GM23338 (cell line): ENCODE measurements around the gene FYCO1. TPM values are rescaled to one million over a fixed set of nuclear protein-coding genes. Genes with fewer than 3 reads are reported as not detected.

Source experiments
- ATAC-seq: fragments of 200-7000 bp; cut with Tn5 transposase; 3 replicates; pipeline ENCODE4 v1.9.1; 2020
- DNase-seq: peaks from one replicate; pipeline ENCODE4 v3.0.0-alpha.2; 2015; ENCODE audit warnings: low spot score
- H2AFZ ChIP-seq: fragments of 200-600 bp; sonication (generic); 2 replicates; pipeline ENCODE4 v1.8.0; 2016; ENCODE audit warnings: antibody characterized with exemption, mild to moderate bottlenecking, moderate library complexity
- H3F3A ChIP-seq: fragments of 200-600 bp; sonication (generic); replicated peaks from 2 replicates; pipeline ENCODE4 v1.8.0; 2017; ENCODE audit warnings: antibody characterized with exemption, mixed run types, low read depth
- H3K27ac ChIP-seq: fragments of 200-600 bp; sonication (generic); 2 replicates; pipeline ENCODE4 v1.6.1; 2016; ENCODE audit warnings: low read depth
- H3K27me3 ChIP-seq: fragments of 200-600 bp; sonication (generic); 2 replicates; pipeline ENCODE4 v1.8.0; 2016; ENCODE audit warnings: mild to moderate bottlenecking, mixed run types, moderate library complexity; ENCODE audit not compliant: insufficient read depth
- H3K36me3 ChIP-seq: fragments of 200-600 bp; sonication (generic); 2 replicates; pipeline ENCODE4 v1.8.0; 2016; ENCODE audit warnings: mild to moderate bottlenecking; ENCODE audit not compliant: insufficient read depth
- H3K4me1 ChIP-seq: fragments of 200-600 bp; sonication (generic); 2 replicates; pipeline ENCODE4 v1.8.0; 2016; ENCODE audit warnings: mild to moderate bottlenecking, moderate library complexity; ENCODE audit not compliant: insufficient read depth
- H3K4me2 ChIP-seq: fragments of 200-600 bp; sonication (generic); 2 replicates; pipeline ENCODE4 v1.7.1; 2017; ENCODE audit warnings: mixed run types
- H3K4me3 ChIP-seq: fragments of 200-600 bp; sonication (generic); 2 replicates; pipeline ENCODE4 v1.6.1; 2016; ENCODE audit warnings: mixed run types
- H3K79me2 ChIP-seq: fragments of 200-600 bp; sonication (generic); replicated peaks from 2 replicates; pipeline ENCODE4 v1.8.0; 2017; ENCODE audit warnings: mild to moderate bottlenecking; ENCODE audit not compliant: insufficient read depth
- H3K9me2 ChIP-seq: fragments of 200-600 bp; sonication (generic); 2 replicates; pipeline ENCODE4 v1.8.0; 2017; ENCODE audit not compliant: insufficient read depth
- H4K20me1 ChIP-seq: fragments of 200-600 bp; sonication (generic); replicated peaks from 2 replicates; pipeline ENCODE4 v1.8.0; 2017; ENCODE audit warnings: mild to moderate bottlenecking; ENCODE audit not compliant: insufficient read depth
- H3K27ac Mint-ChIP-seq: 2 replicates; pipeline ENCODE4 v1.8.0; 2020; ENCODE audit warnings: inconsistent platforms, mild to moderate bottlenecking, moderate library complexity, mixed read lengths
- H3K27me3 Mint-ChIP-seq: 3 replicates; pipeline ENCODE4 v1.8.0; 2022; ENCODE audit warnings: low read depth, mild to moderate bottlenecking, moderate library complexity, mixed read lengths, inconsistent platforms; ENCODE audit not compliant: insufficient read depth, poor library complexity
- H3K36me3 Mint-ChIP-seq: 3 replicates; pipeline ENCODE4 v1.8.0; 2021; ENCODE audit warnings: low read depth, mild to moderate bottlenecking, inconsistent platforms, moderate library complexity, mixed read lengths
- H3K4me1 Mint-ChIP-seq: 3 replicates; pipeline ENCODE4 v1.8.0; 2020; ENCODE audit warnings: mild to moderate bottlenecking, inconsistent platforms, mixed read lengths
- H3K4me3 Mint-ChIP-seq: 3 replicates; pipeline ENCODE4 v1.8.0; 2021; ENCODE audit warnings: moderate library complexity, mild to moderate bottlenecking, inconsistent platforms, mixed read lengths
- H3K9me3 Mint-ChIP-seq: 3 replicates; pipeline ENCODE4 v1.8.0; 2020; ENCODE audit warnings: moderate library complexity, mild to moderate bottlenecking, inconsistent platforms, mixed read lengths
- CREB1 ChIP-seq: fragments of 250-450 bp; sonication (Bioruptor Pico); IDR thresholded peaks from 2 replicates; pipeline ENCODE4 v1.5.0; 2020; ENCODE audit warnings: low read depth, mild to moderate bottlenecking, moderate library complexity
- ETS1 ChIP-seq: IDR thresholded peaks from 2 replicates; pipeline ENCODE4 v1.6.1; 2016; ENCODE audit warnings: antibody characterized with exemption
- EZH2phosphoT487 ChIP-seq: fragments of 200-600 bp; sonication (generic); IDR thresholded peaks from one replicate; pipeline ENCODE4 v1.8.1; 2018; ENCODE audit warnings: antibody characterized with exemption; ENCODE audit not compliant: unreplicated experiment
- JUNB ChIP-seq: IDR thresholded peaks from one replicate; pipeline ENCODE4 v1.6.1; 2016; ENCODE audit warnings: antibody characterized with exemption; ENCODE audit not compliant: unreplicated experiment
- NANOG ChIP-seq: IDR thresholded peaks from 2 replicates; pipeline ENCODE4 v1.6.1; 2016; ENCODE audit warnings: antibody characterized with exemption, borderline replicate concordance
- POLR2AphosphoS5 ChIP-seq: IDR thresholded peaks from 2 replicates; pipeline ENCODE4 v1.6.1; 2016; ENCODE audit warnings: antibody characterized with exemption, low read depth
- STAT1 ChIP-seq: IDR thresholded peaks from one replicate; pipeline ENCODE4 v1.6.1; 2016; ENCODE audit warnings: antibody characterized with exemption; ENCODE audit not compliant: unreplicated experiment
- ZNF114 ChIP-seq: fragments of 250-450 bp; sonication (Bioruptor Pico); IDR thresholded peaks from 2 replicates; pipeline ENCODE4 v1.5.0; 2020; ENCODE audit warnings: mild to moderate bottlenecking, moderate library complexity
- ZNF331 ChIP-seq: fragments of 250-450 bp; sonication (Bioruptor Pico); IDR thresholded peaks from 2 replicates; pipeline ENCODE4 v1.5.0; 2020; ENCODE audit warnings: low read depth, mild to moderate bottlenecking, moderate library complexity
- polyA plus RNA-seq: library from polyadenylated mRNA; unstranded; fragments of >200 nt; fragmentation: Nextera tagmentation; extraction: Ambion mirVana; gene quantifications from 2 replicates; pipeline ENCODE4 v1.2.1, GENCODE V29; 2016
- total RNA-seq: library from RNA; depleted of rRNA; stranded (reverse); fragments of >200 nt; shearing (Covaris generic); gene quantifications from 2 replicates; pipeline ENCODE4 v1.2.3, GENCODE V29; 2014
- TF ChIP-seq, protein P1 (sequence below), 2 experiments: fragments of 200-600 bp in 1 of 2; sonication (generic) in 1 of 2; conservative IDR thresholded peaks; 2 replicates each; pipeline versions ENCODE4 v1.5.1 to v1.6.1; 2016 to 2017; ENCODE audit warnings: antibody characterized with exemption in 2 of 2, low read depth in 2 of 2, mild to moderate bottlenecking in 2 of 2, moderate library complexity in 1 of 2

The FYCO1 gene
- total and polyA plus RNA-seq, 2 experiments from 2014 or later, result 4.5 to 17.2 TPM

DNA sequence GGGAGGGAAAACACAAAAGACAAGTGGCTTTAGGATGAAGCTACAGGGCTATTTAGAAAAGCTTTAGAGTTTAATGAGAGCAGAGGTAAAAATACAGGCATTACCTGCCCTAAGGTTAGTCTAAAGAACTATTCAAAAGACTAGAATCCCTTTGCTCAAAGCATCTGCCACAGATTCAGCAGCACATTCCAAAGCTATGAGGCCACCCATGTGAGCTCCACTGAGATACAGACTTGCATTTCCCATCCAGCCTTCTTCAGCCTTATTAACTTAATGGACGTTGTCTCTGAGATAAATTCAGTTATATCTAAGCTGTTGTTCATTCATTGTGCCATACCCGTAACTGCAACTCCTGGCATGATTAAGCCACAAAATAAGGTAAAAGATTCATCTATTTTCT lies 26.9 kb downstream of the FYCO1 start:
- peaks cover 13% of the 10 kb centered on the region; the same call in 1 of the 2 replicates for H3K36me3 ChIP-seq
- H3K27me3 ChIP-seq, result no peaks in the 10 kb centered on the region
- H2AFZ ChIP-seq, result no peak overlapping the region
- no peak overlapping the region for H3K27ac ChIP-seq
- Mint-ChIP-seq H3K27me3 (peaks cover 2% of the 10 kb centered on the region), H3K4me1 (no peaks in the 10 kb centered on the region; the same call in 2 of the 3 replicates), H3K36me3 (peaks cover 42% of the 10 kb centered on the region), H3K4me3 (no peak overlapping the region), H3K9me3 (no peaks in the 10 kb centered on the region), H3K27ac (no peak overlapping the region)
- DNase-seq (no peak), ATAC-seq (no peak)
- no peaks in the 10 kb centered on the region for H3K79me2 ChIP-seq
- H4K20me1 ChIP-seq, result no peaks in the 10 kb centered on the region; the same call in 1 of the 2 replicates
- no peaks in the 10 kb centered on the region for H3F3A ChIP-seq
- H3K9me2 ChIP-seq, result no peaks in the 10 kb centered on the region
- TF ChIP-seq ZNF331 (CRISPR knock-in tag) (no peak), STAT1 (no peak), ETS1 (no peak), NANOG (no peak), EZH2phosphoT487 (no peak), POLR2AphosphoS5 (no peak), JUNB (no peak)
- no peak overlapping the region for H3K4me3 ChIP-seq
- H3K4me2 ChIP-seq, result no peak overlapping the region
- no peaks in the 10 kb centered on the region for H3K4me1 ChIP-seq

DNA sequence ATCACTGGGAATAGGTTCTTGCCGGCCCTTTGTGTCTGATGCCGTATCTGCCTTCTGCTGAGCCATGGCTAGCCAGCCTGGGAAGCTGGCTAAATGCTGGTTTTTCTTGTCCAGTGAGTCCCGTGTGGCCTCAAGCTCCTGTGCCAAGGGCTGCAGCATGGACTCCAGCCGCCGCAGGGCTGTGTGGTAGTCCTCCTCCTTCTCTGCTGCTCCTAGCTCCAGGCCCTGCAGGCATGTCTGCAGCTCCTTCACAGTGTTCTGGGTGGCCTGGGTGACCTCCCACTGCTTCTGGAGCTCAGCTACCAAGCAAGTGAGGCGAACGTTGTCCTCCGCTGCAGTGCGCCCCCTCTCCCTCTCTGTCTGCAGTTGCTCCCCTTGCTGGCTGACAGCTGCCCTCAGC lies 27.5 kb downstream of the FYCO1 start:
- peaks cover 48% of the 10 kb centered on the region for H3K36me3 Mint-ChIP-seq
- Histone ChIP-seq H3K27ac (no peak overlapping the region), H3K36me3 (peaks cover 19% of the 10 kb centered on the region; the same call in 1 of the 2 replicates), H3F3A (no peaks in the 10 kb centered on the region), H3K9me2 (no peaks in the 10 kb centered on the region), H3K4me1 (no peaks in the 10 kb centered on the region), H2AFZ (no peak overlapping the region), H3K4me3 (no peak overlapping the region), H3K79me2 (no peaks in the 10 kb centered on the region), H3K27me3 (no peaks in the 10 kb centered on the region), H3K4me2 (no peak overlapping the region), H4K20me1 (no peaks in the 10 kb centered on the region; the same call in 1 of the 2 replicates)
- H3K4me1 Mint-ChIP-seq, result no peaks in the 10 kb centered on the region; the same call in 2 of the 3 replicates
- H3K9me3 Mint-ChIP-seq, result no peaks in the 10 kb centered on the region
- no peak for DNase-seq
- TF ChIP-seq, protein P1, sequence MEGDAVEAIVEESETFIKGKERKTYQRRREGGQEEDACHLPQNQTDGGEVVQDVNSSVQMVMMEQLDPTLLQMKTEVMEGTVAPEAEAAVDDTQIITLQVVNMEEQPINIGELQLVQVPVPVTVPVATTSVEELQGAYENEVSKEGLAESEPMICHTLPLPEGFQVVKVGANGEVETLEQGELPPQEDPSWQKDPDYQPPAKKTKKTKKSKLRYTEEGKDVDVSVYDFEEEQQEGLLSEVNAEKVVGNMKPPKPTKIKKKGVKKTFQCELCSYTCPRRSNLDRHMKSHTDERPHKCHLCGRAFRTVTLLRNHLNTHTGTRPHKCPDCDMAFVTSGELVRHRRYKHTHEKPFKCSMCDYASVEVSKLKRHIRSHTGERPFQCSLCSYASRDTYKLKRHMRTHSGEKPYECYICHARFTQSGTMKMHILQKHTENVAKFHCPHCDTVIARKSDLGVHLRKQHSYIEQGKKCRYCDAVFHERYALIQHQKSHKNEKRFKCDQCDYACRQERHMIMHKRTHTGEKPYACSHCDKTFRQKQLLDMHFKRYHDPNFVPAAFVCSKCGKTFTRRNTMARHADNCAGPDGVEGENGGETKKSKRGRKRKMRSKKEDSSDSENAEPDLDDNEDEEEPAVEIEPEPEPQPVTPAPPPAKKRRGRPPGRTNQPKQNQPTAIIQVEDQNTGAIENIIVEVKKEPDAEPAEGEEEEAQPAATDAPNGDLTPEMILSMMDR (conservative IDR thresholded peaks at IDR 0.05; ENCODE audit: low read depth in 2 of 2), result 0 out of 4 replicates have a peak, but pooled peaks of 1 of the 2 experiments have one; percentile 9
- no peak for TF ChIP-seq EZH2phosphoT487
- no peak overlapping the region for H3K4me3 Mint-ChIP-seq
- no peak overlapping the region; the same call in 1 of the 2 replicates for H3K27ac Mint-ChIP-seq
- ATAC-seq, result no peak
- H3K27me3 Mint-ChIP-seq, result peaks cover 2% of the 10 kb centered on the region

- peaks cover 52% of the 10 kb centered on the region for H3K36me3 Mint-ChIP-seq
- no peaks in the 10 kb centered on the region for H3K9me3 Mint-ChIP-seq
- DNase-seq, result no peak
- H3K4me1 Mint-ChIP-seq, result no peaks in the 10 kb centered on the region; the same call in 2 of the 3 replicates
- peaks cover 2% of the 10 kb centered on the region for H3K27me3 Mint-ChIP-seq
- Histone ChIP-seq H3K27ac (no peak overlapping the region), H3K4me3 (no peak overlapping the region), H3K9me2 (no peaks in the 10 kb centered on the region), H3K27me3 (no peaks in the 10 kb centered on the region), H4K20me1 (no peaks in the 10 kb centered on the region; the same call in 1 of the 2 replicates), H2AFZ (no peak overlapping the region), H3F3A (no peaks in the 10 kb centered on the region), H3K79me2 (no peaks in the 10 kb centered on the region), H3K4me1 (no peaks in the 10 kb centered on the region), H3K36me3 (peaks cover 22% of the 10 kb centered on the region; the same call in 1 of the 2 replicates), H3K4me2 (no peak overlapping the region)
- no peak for ATAC-seq
- no peak overlapping the region for H3K4me3 Mint-ChIP-seq
- H3K27ac Mint-ChIP-seq, result no peak overlapping the region
- TF ChIP-seq JUNB, result no peak
- TF ChIP-seq ETS1, result no peak
- no peak for TF ChIP-seq NANOG
- no peak for TF ChIP-seq EZH2phosphoT487
- no peak for TF ChIP-seq CREB1 (CRISPR knock-in tag)
- no peak for TF ChIP-seq POLR2AphosphoS5
- TF ChIP-seq, protein P1 (conservative IDR thresholded peaks at IDR 0.05; ENCODE audit: low read depth in 2 of 2), result no peak
- no peak for TF ChIP-seq ZNF331 (CRISPR knock-in tag)
- no peak for TF ChIP-seq ZNF114
These were observed 27.9 kb downstream of the FYCO1 start for GRCh38 chr3:45967724-45968123.
